CD4-positive, alpha-beta T cell treated with Interleukin-21 for 1 hour (primary cell): Measurements from ENCODE around the gene ACAP2.
A peak's percentile ranks its signal among the peaks of the same experiment; 100 is the strongest.

Experiments used
- DNase-seq: peaks from one replicate; pipeline ENCODE4 v3.0.0-alpha.2; 2020

The ACAP2 gene

DNA sequence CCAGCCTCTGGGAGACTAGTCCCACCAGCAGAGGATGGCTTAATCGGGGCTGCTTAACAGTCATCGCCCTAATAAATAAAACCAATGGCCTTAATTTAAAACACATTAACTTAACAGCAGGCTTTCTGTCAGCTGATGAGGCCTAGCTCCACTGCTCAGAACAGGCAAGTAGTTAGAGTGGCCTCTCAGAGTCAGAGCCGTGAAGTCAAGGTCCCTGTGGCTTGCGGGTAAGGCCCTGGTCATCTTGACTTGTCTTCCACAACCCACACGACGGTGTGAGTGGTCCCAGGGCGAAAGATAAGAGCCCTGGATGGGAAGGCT lies 183.7 kb downstream of the ACAP2 start:
- no peak for DNase-seq

GRCh38 chr3:195258449-195259153 lies 184.2 kb downstream of the ACAP2 start:
- peak; percentile 15 for DNase-seq

DNA sequence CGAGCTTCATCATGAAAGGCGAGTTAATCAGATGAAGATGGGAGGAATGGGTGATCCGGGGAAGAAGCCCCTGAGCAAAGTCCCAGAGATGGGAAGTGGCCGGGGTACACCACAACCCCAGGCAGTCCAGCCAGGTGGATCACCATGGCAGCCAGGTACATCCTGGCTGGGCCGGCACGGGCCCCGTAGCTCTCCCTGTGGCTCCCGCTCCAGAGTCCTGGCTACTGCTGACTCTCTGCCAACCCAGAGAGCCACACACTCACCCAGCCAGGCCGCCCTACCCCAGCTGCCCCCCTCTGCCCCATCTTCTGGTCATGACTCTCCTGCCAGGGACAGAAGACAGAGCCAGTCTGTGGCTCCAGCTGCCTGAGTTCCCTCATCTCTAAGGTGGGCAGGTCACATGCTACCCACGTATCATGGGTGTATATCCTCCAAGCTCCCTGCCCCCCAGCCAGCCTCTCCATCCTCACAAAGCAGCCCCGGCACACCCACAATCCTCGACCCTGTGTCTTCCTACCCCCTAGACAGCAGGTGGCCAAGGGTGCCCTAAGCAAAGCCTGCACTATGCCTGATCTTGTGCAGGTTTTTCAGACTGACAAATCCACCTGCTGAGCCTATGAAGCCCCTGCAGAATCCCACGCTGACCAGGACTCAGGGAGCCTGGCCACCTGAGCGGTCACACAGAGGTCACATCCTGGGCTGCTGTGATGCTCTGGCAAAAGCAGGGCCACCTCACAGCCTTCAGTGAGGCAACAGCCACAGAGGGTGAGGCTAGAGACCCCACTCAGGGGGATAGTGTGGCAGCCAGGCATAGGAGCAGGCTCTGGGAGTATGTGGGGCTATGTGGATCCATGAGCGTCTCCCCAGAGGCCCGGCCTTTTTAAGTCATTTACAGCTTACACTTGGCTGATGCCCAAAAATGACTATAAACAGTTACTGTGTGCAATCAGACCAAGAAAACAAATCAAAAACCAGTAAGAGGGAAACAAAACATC lies 185.1 kb downstream of the ACAP2 start:
- DNase-seq = no peak

- DNase-seq = no peak
Observed at GRCh38 chr3:195256639-195257453, 186.0 kb downstream of the ACAP2 start.

GRCh38 chr3:195255571-195256501 lies 187.0 kb downstream of the ACAP2 start:
- no peak for DNase-seq

DNA sequence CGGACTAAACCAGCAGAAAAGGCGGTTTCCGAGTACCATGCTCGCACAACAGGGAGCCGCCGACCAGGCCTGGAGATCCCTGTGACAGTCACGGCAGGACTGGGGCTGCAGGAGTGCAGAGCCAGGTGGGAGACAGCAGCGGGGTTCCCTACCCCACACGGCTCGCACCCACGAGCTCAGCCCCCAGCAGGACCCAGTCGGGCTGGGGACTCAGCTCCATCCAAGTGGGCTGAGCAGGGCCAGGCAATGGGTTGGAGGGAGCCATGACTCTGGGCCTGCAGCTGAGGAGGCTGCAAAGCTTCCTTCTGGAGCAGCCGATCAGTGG lies 187.7 kb downstream of the ACAP2 start:
- no peak for DNase-seq

DNA sequence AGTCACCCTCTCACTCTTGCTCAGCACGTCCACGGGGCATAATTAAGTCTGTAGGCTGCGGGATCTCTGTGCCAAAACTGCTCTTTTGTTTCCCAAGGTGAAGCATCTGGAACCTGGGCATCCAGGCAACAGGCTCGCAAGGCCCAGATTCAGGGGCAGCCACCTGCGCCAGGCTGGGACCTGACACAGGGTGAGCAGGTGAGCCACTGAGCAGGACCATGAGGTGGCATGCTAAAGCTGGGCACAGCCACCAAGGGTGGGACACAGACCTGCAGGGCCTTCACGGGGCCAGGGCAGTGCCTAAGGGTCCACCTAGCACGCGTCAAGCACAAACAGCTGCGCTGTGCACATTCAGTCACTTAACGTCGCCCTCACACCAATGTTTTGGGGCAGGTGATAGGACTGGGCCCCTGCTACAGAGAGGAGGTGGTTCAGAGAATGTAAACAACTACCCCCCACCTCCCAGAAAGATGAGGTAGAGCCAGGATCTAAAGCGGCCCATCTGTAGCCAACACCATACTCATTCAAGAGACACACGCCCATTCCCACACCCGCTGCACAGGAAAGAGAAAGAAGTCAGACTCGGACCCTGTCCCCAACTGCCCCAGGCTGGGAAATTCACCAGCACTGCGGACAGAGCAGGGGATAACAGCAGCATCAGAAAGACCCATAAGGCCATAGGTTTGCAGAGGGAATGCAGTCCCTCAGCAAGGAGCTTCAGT lies 188.2 kb downstream of the ACAP2 start:
- DNase-seq = no peak

GRCh38 chr3:195253923-195254432 lies 188.8 kb downstream of the ACAP2 start:
- no peak for DNase-seq

DNA sequence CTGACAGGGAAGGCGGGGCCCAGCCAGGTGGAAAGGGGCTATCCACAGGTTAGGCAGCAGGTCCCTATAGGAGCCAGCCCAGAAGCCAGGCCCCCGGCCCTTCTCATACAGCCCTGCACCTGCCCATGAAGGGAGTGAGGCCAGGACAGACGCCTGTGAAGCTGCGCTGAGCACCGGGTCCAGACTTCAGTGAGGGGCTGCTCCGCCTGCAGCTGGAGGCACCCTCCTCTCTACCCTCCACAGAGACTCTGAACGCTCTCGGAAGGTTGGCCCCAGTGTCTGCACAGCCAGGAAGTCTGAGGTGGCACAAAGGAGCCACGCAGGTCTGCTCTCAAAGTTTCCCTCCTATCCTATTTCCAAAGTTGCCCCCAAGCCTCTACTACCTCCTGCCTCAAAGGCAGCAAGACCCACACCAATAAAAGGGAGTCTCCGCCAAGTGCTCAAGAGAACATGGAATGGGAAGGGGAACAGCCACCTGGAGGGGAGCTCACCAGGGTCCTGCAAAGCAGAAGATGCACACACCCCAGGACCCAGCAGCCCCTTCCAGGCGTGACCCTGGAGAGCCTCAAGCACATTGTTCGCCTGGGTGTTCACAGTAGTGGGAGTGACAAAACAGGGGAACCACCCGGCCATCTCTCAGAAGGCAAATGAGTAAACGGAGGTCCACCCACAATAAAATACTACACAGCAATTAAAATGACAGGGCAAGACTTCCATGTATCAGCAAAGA lies 191.3 kb downstream of the ACAP2 start:
- DNase-seq = no peak

DNA sequence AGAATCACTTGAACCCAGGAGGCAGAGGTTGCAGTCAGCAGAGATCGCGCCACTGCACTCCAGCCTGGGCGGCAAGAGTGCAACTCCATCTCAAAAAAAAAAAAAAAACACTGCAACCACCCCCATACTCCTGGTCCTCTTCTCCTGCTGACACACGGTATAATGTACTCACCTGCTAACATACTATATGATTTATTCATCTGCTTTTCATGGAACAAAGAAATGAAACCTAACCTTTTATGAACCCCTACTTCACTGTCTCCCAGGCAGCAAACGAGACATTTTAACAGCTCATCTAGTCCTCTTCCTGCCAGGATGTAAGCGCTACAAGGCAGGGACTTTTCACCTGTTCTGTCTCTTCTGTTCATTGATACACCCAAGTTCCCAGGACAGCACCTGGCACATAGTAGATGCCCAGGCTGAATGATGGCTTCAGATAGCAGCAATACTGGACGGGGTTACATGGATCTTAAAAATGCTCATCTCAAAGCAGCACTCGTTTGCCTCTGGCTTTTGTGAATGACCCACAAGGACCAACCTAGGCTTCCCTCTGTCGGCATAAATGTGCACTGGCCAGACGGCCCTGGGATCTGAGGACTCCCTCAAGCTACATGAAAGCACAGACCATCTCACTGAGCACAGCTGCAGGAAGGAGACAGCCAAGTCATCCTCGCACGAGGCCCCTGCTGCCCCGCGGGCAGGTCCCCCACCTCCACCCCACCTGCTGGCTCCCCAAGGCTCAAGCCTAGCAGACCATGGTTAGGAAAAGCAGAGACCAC lies 192.2 kb downstream of the ACAP2 start:
- no peak for DNase-seq

DNA sequence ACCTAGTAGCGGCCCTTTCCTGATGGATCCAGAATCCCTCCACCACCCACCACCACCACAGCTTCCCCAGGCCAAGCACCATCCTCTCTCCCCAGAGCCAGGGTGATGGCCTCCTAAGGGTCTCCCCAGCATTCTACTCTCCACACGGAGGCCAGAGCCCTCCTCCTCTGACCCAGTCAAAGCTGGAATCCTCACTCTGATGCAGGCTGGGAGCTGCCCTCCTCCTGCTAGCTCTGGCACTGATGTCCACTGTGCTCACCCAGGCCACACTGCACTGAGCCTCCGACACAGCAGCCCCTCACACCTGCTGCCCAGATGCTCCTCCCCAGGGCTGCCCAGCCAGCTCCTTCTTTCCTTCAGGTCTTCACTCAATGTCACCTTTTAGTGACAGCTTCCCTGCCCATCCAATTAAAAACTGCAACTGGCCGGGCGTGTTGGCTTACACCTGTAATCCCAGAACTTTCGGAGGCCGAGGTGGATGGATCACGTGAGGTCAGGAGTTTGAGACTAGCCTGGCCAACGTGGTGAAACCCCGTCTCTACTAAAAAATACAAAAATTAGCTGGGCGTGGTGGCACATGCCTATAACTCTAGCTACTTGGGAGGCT lies 192.9 kb downstream of the ACAP2 start:
- DNase-seq = no peak

DNA sequence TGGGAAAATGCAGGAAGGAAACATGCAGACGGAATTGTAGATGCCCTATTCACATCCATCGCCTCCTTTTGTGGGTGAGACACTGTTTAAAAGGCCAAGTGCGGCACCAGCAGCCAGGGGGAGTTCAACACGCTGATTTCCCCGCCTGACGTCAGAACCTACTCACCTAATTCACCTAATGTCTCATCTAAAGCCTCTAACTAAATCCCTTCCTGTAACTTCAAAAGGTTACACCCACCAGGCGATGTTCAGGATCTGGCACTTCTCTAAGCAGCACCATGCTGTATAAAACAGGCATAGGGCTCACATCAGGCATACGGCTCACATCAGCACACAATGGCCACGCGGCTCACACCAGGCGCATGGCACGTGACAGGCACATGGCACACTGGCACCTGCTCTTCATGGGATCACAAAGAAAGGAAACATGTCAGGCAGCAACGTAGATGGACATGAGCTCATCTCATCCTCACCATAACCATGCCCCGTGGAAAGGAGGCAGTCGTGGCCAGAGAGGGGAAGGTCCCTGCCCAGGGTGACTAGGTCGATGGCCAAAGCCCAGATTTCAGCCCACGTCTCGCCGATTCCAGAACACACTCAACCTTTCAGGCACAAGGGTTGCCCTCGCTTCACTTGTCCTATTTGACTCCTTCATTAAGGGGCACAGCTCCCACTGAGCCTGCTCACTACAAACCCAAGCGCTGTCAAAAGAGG lies 193.6 kb downstream of the ACAP2 start:
- no peak for DNase-seq

DNA sequence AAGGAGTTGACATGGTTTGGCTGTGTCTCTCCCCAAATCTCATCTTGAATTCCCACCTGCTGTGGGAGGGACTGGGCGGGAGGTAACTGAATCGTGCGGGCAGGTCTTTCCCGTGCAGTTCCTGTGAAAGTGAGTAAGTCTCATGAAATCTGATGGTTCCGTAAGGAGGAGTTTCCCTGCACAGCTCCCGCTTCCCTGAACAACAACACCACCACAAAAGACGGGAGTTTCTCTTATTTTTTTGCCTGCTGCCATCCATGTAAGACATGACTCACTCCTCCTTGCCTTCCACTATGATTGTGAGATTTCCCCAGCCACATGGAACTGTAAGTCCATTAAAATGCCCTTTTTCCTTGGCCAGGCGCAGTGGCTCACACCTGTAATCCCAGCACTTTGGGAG lies 194.5 kb downstream of the ACAP2 start:
- no peak for DNase-seq

- DNase-seq = no peak
Observed at GRCh38 chr3:195247863-195248189, 195.0 kb downstream of the ACAP2 start.

DNA sequence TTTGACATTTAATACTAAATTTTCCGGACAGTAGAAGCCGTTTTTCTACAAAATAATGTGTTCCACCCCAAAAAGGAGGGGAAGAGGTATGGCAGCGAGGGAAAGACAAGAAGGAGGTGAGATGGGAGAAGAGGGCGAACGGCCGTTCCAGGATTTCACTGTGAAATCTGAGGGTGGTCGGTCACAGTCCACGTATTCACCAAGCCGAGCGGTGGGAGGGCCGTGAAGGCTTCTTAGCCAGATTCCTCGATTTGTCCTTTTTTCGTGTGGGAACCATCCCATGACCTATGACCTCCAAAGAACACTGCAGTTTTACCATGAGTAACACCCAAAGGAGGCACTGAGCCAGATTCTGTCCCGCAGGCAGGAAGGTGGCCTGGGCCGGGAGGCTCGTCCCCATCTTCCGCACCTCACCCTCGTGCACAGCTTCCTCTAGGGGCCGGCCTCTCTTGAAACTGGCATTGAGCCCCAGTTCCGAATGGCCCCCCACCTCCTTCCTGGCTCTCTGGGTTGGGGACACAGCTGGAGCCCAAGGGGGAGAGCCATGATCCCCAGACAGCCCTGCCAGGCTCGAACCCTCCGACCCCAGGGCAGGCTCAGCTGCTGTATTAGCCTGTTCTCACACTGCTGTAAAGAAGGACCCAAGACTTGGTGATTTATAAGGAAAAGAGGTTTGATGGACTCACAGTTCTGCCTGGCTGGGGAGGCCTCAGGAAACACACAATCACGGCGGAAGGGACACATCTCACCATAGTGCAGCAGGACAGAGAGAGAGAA lies 195.5 kb downstream of the ACAP2 start:
- no peak for DNase-seq

DNA sequence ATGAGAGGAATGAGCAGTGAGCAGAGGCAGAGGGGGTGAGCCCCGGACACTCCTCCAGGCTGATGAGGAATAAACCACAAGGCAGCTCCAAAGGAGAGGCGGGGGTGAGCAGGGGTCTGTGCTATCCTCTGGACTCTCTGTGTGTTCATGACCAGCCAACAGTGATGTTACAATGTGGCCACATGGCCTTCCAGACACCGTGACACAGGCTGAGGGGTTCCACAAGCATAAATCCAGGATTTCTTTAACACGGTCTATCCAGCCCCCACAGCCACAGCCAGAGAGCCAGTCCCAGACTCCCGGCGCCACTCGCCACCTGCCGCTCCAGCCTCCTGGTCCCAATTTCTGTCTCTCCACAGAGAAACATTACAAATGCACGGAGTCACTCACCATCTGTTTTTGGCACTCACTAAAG lies 196.2 kb downstream of the ACAP2 start:
- DNase-seq = no peak

- no peak for DNase-seq
Observed at GRCh38 chr3:195245531-195245951, 197.3 kb downstream of the ACAP2 start.
